NCI-H2171 treated with DMSO at 0.1 percent for 48 hours (cell line): ENCODE measurements around the gene CBLC.
A peak's percentile ranks its signal among the peaks of the same experiment; 100 is the strongest.

ENCODE experiments used
- DNase-seq: peaks from one replicate; lab custom pipeline; 2025; lab: John Stamatoyannopoulos, UW

Gene CBLC

DNA sequence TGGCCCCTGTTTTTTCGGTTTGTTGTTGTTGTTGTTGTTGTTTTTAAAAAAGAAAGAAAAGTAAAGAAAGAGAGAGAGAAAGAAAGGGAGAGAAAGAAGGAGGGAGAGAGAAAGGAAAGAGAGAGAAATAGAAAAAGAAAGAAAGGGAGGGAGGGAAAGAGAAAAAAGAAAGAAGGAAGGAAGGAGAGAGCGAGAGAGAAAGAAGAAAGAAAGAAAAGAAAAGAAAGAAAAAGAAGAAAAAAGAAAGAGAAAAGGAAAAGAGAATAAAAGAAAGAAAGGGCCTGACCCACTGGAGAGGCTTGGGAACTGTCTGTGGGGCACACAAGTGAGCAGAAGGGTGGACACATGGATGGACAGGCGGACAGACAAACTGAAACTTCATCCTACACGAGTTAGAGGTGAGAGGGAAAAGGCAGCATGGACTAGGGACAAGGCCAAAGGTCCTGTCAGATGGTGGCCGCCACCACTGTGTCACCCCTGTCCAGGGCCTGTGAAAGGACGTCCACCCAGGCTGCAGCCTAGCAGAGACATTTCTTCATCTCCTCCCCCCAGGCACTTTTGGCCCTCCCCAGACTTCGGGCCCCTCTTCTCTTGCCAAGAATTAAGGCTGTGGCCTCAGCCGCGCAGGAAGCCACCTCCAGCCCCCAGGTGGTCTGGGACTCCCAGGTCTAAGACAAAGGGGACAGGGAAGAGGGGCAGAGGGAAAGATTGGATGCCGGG is 22.1 kb downstream of the CBLC start:
- no peak for DNase-seq

DNA sequence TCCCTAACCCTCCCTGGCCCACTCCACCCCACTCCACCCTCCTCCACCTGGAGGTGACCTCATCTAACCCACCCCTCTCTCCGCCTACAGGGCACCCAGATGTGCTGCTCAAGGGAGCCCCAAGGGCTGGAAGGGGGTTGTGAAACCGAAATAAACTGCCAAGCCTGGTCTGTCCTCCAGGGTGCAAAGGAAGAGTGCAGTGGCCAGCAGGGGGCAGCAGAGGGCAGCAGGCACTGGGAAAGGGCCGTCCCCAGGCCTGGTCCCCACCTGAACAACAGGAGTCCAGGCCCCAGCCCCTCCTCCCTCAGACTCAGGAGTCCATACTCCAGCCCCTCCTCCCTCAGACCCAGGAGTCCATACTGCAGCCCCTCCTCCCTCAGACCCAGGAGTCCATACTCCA is 22.8 kb downstream of the CBLC start:
- peak; percentile 47 for DNase-seq

DNA sequence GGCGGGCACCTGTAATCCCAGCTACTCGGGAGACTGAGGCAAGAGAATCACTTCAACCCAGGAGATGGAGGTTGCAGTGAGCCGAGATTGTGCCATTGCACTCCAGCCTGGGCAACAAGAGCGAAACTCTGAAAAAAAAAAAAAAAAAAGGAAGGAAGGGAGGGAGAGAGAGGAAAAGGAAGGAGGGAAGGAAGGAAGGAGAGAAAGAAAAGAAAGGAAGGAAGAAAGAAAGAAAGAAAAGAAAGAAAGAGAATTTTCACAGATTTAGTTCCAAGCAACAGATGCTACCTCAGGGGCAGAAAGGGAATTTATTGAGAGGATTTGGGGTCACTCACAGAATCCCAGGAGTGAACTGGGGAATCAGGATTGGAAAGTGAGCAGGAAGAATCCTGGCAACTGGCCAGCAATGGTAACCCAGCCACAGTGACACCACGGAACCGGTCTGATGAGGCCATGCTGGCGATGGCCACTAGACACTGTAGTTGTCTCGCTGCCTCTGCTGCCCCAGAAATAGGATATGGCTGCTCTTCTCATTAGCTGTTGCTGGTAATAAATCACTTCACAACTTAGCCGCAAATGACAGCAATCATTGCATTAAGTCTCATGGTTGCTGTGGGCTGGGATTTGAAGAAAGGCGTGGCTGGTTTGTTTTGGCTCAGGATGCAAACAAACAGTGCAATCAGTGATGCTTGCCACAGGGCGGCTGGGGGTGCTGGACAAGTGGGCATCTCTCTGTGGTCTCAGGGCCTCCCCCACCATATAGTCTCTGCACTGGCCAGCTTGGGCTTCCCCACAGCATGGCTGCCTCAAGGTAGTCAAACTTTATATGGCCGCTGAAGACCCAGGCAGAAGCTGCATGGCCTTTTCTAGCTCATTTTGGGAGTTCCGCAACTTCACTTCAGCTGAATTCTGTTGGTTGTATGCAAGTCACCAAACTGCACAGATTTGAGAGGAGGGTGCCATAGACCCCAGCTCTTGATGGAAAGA is 26.0 kb downstream of the CBLC start:
- peak; percentile 7 for DNase-seq

DNA sequence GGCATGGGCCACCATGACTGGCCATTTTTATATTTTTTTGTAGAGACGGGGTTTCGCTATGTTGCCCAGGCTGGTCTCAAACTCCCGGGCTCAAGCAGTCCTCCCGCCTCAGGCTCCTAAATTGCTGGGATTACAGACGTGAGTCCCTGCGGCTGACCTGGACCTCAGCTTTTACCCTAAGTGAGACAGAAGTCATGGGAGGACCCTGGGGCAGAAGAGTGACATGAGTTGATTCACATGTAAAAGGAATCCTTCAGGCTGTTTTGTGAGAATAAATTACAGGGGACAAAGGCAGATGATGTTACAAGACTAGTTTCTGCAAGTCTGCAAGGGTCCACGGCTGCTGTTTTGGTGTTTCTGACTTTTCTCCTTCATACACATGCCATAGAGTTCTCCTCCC is 28.6 kb downstream of the CBLC start:
- peak; percentile 20 for DNase-seq

DNA sequence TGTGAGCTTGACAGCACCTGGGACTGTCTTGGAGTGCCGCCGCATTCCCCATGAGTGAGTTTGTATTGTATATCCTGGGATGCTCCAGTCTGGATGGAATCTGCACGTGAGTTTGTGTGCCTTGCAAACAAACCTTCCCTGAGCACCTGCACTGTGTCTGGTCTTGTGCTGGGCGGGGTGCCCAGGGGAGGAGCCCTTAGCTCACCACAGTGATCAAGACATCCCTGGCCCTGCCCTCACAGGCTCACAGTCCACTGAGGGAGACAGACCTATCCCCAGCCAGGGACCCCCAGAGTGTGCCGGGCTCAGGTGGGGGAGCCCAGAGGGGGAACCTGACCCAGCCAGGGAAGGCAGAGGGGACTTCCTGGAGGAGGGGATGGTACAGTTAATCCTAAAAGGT is 29.5 kb downstream of the CBLC start:
- peak; percentile 56 for DNase-seq

DNA sequence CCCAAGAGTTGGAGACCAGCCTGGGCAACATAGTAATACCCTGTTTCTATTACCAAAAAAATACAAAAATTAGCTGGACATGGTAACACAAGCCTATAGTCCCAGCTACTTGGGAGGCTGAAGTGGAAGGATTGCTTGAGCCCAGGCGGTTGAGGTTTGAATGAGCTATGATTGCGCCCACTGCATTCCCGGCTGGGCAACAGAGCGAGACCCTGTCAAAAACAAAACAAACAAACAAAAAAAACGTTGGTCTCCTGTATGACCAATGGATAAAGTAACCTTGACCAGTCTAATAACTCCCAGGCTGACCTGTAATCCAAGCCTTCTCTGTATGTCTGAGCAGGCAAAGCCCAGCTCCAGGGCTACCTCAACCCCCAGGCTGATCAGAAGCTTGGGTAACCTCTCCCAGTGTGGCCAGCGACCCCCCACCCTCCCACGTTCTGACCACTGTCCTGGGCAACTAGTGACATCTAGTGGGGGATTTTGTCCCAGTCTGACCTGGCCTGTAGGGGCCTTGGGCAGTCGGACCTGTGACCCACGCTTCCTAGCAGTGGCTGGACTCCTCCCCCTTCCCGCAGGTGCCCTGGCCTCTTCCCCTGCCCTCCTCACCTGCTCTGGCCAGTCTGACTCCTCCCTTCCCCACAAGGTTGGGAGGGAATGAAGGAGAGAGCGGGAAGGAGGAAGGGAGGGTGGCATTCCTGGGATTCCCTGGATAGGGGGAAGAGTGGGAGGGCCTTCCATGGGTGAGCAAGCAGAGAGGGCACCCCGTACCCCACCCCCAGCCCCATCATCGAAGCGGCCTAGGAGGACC is 30.2 kb downstream of the CBLC start:
- no peak for DNase-seq

DNA sequence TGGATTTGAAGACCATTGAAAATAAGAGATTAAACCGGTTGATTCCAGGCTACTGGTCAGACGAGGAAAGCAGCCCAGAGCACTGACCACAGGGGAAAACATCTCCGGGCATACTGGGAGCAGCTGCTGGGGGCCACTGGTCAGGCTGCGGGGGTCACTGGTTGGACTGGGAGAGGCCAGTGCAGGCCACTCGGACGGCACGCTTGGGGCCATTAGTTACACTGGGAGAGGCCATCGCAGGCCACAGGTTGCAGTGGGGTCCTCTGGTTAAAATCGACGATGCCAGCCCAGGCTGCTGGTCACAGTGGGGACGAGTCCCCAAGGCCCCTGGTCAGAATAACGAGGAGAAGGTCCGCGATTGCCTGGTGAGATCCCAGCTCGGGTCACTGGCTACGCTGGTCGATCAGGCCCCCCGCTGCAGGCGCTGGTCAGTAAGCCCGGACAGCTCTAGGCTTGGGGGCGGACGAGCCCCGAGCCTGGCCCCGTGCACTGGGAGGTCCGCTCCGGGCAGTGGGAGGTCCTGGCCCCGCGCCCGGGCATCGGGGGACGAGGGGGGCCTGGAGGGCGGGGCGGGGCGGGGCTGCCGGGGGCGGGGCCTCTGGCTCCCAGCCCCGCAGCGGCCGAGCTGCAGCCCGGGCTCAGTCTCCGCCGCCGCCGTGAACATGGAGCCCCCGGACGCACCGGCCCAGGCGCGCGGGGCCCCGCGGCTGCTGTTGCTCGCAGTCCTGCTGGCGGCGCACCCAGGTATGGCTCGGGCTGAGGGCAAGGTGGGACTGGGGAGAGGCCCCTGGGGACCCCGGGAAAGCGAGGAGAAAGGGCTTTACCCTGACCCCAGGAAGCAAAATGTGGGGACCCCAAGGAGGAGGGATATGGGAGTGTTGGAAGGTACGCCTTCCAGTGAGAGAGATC is 31.0 kb downstream of the CBLC start, which contains the start of gene BCAM:
Gene BCAM, plus strand, starts transcription at position 641 of the 909 bp plus-strand sequence. Its CDS starts 22 bp downstream, at position 663.
- DNase-seq: no peak

DNA sequence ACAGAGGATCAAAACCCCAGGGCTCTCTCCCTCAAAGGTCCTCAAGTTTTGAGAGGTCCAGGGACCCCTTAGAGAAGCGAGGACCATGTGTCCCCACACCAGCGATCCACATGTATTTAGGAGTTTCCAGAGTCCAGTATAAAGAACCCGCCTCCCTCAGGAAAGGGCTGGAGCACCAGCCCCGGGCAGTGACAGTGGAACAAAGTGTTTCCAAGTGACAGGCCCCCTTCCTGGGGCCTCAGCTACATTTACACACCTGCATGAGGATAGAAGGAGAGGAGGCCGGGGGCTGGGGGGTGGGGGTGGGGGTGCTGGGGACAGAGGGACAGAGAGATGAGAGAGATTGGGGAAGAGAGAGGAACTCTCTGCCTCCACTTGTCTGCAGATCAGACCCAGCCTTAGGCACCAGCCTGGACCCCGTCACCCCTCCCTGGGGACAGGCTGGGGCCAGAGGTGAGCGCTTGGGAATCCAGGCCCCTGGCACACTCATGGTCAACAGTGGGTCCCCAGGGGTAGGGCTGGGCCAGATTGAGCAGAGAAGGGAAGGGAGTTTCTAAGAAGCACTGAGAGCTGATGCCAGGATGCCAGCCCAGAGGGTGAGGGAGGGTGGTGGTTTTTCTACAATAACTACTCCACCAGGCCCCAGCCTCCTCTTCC is 32.0 kb downstream of the CBLC start:
- DNase-seq: no peak

DNA sequence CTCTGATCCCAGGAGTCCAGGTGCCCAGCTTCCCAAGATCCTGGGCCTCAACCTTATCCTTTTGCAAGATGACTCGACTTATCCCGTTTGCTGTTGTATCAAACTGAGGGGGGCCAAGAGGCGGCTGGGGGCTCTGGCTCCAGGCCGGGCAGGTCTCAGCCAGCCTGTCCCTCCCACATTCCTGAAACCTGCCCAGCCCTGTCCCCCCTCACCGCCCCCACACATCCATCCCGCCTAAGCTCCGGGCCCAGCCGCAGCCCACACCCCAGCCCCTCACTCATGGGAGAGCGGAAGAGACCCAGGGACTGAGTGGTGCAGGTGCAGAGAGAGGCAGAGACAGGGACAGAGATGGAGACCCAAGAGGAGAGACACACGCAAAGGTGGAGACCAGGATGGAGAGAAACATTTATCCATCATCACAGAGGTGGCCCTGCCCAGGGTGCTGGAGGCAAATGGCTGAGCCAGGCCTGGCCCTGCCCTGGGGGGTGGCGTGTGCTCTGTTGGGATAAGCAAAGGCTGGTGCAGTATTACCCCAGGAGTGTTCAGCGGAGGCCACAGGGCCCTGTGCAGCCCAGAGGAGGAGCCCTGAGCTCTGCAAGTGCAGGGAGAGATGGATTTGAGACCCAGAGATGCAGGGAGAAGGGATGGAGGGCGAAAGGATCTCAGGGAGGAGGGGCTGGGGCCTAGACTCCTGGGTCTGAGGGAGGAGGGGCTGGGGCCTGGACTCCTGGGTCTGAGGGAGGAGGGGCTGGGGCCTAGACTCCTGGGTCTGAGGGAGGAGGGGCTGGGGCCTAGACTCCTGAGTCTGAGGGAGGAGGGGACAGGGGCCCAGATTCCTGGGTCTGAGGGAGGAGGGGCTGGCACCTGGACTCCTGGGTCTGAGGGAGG is 32.8 kb downstream of the CBLC start:
- no peak for DNase-seq

DNA sequence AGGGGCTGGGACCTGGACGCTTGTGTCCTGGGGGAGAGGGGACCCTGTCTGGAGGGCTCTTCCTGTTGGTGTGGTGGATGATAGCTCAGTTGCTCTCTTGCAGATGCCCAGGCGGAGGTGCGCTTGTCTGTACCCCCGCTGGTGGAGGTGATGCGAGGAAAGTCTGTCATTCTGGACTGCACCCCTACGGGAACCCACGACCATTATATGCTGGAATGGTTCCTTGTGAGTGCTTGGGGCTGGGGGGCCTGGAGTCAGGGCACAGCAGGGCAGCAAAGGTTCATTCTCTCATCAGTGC is 33.4 kb downstream of the CBLC start:
- no peak for DNase-seq

DNA sequence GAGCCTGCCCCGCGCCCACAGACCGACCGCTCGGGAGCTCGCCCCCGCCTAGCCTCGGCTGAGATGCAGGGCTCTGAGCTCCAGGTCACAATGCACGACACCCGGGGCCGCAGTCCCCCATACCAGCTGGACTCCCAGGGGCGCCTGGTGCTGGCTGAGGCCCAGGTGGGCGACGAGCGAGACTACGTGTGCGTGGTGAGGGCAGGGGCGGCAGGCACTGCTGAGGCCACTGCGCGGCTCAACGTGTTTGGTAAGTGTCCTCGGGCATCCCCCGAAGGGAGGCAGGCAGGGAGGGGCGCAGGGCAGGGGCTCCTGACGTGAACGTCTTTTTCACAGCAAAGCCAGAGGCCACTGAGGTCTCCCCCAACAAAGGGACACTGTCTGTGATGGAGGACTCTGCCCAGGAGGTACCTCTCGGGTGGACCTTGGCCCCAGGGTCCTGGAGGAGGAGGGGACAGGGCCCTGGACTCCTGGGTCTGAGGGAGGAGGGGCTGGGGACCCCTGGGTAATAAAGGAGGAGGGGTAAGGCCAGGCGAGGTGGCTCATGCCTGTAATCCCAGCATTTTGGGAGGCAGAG is 34.5 kb downstream of the CBLC start:
- DNase-seq: no peak

DNA sequence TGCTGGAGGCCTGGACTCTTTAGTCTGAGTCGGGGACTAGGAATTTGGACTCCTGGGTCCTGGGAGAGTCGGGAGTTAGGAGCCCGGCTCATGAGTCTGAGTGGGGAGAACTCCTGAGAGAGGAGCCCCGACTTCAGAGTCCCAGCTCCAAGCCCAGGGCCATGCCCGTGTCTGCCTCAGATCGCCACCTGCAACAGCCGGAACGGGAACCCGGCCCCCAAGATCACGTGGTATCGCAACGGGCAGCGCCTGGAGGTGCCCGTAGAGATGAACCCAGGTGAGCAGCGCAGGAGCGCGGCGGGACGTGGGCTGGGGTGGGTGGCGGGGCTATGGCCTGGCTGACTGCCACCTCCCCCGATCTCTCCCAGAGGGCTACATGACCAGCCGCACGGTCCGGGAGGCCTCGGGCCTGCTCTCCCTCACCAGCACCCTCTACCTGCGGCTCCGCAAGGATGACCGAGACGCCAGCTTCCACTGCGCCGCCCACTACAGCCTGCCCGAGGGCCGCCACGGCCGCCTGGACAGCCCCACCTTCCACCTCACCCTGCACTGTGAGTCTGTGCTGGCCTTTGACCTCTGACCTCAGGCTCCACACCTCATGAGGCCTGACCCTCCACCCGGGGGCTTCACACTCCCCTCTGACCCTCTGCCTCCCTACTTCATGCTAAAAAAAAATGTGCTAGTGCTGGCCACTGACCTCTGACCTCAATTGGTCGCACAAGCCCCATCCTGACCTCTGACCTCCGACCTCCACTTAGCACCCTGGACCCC is 35.6 kb downstream of the CBLC start:
- DNase-seq: no peak

DNA sequence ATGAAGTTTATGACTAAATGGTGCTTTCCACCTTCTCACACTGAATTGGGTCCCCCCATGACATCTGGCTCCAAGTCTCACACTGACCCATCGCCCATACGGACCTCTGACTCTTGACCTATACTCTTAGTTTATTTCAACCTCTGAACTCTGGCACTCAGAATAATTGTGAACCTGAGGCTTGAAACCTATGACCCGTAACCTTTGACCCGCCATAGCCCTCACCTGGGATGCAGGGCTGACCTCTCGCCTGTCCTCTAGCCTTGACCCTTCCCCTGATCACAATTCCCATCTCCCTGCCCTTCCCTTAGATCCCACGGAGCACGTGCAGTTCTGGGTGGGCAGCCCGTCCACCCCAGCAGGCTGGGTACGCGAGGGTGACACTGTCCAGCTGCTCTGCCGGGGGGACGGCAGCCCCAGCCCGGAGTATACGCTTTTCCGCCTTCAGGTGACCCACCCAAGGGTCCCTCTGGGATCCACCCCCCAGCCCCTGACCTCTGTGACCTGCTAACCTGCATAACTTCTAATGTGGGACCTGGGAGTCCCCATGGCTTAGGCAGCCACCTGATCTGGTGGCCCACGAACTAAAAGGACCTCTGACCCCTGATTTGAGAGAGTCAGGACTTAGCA is 36.3 kb downstream of the CBLC start:
- no peak for DNase-seq

DNA sequence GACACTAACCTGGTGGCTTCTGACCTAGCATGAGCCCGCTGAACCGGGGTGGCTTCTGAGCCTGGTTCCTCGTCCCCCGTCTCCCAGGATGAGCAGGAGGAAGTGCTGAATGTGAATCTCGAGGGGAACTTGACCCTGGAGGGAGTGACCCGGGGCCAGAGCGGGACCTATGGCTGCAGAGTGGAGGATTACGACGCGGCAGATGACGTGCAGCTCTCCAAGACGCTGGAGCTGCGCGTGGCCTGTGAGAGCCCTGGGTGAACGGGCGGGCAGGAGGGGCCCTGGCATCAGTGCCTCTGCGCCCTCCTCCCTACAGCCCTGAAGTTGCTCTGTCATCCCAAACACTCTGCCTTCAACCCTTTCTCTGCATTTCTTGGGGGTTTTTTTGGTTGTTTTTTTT is 36.8 kb downstream of the CBLC start:
- no peak for DNase-seq

DNA sequence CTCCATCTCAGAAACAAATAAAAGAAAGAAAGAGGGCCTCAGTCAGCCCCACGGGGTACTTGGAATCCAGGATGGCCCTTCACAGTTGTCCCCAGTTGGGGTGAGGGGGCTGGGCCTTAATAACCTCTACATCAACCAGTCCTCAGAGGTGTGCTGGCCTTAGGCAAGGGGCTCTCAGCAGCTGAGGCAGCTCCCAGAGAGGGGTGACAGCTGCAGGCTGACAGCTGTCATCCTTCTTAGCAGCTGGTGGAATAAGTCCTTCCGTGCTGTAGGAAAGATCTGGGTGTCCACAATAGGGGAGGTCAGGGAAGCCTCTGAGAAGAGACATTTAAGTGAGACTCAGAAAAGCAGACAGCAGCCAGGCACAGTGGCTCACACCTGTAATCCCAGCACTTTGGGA is 38.6 kb downstream of the CBLC start:
- DNase-seq: peak; percentile 65

DNA sequence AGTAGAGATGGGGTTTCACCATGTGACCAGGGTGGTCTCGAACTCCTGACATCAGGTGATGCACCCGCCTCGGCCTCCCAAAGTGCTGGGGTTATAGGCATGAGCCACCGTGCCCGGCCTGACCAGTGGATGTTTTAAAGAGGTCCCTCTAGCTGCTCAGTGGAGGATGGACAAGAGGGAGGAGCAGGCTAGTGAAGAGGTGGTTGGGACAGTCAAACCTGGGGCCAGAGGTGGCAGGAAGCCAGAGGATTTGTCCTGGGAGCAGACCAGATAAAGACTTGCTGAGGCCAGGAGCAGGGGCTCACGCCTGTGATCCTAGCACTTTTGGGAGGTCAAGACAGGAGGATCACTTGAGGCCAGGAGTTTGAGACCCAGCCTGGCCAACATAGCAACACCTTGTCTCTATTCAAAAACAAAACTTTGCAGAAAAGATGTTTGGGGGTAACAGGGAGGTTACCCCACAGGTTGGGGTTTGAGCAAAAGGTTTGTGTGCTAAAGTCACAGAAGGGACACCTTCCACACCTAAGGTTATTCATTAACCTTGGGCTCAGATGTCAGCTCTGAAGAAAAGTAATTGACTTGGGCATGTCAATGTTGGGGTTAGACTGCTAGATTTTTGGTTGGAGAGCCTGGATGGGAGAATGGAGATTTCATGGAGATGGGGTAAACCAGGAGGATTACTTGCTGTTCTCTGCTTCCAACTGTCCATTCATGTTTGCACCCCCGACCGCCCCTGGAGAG is 40.2 kb downstream of the CBLC start:
- no peak for DNase-seq

DNA sequence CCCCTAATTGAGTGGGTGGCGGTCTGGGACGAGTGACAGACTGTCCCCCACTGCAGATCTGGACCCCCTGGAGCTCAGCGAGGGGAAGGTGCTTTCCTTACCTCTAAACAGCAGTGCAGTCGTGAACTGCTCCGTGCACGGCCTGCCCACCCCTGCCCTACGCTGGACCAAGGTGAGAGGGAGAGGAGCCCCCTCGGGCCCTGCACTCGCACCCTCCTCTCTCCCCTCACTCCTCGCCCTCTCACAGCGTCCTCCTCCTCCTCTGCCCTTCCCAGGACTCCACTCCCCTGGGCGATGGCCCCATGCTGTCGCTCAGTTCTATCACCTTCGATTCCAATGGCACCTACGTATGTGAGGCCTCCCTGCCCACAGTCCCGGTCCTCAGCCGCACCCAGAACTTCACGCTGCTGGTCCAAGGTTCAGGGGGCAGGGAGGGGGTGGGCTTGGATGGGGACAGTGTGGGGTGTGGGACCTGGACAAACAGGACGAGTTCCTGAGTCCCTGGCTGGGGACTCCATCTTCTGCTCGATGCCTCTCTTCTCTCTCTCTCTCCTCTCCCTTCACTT is 40.9 kb downstream of the CBLC start:
- no peak for DNase-seq
